K562 (cell line): ENCODE data around the gene PAFAH1B2. TPM values are rescaled to one million over a fixed set of nuclear protein-coding genes. Genes with fewer than 3 reads are reported as not detected.
"Not testable (repeated sequence)": the region's sequence is repeated elsewhere in the genome, so short reads cannot be mapped to it uniquely, and the experiment has no call there.

Experiments
- ATAC-seq: fragments of 200-7000 bp; cut with Tn5 transposase; 3 replicates; pipeline ENCODE4 v1.9.1; 2020; ENCODE audit warnings: moderate library complexity
- BruUV-seq: library from RNA; stranded (reverse); fragments of 400-500 nt; replicated peaks from 2 replicates; lab custom pipeline; 2021; lab: Mats Ljungman, UMichigan
- CTCF ChIA-PET: fragments of 300-600 bp; formaldehyde crosslinking; extraction: SDS; loops from one replicate; lab custom pipeline; 2021; ENCODE audit warnings: low intra/inter-chr PET ratio; lab: Yijun Ruan, JAX
- POLR2A ChIA-PET: fragments of 300-600, 350-650 bp; sonication (Branson Sonifier 250); formaldehyde crosslinking; extraction: SDS; loops from one replicate; lab custom pipeline; 2021; ENCODE audit warnings: antibody characterized with exemption, inconsistent platforms; lab: Yijun Ruan, JAX
- DNase-seq, 4 experiments: peaks; one replicate each; pipeline versions ENCODE4 v3.0.0 to v3.0.0-alpha.2; 2011 to 2018; ENCODE audit warnings: low spot score in 3 of 4, mixed read lengths in 3 of 4; ENCODE audit errors: extremely low read depth in 1 of 4
- FAIRE-seq: peaks from 2 replicates; lab custom pipeline; 2011; peaks lifted over from hg19 to GRCh38; lab: Jason Lieb, UNC
- H2AFZ ChIP-seq: 2 replicates; pipeline ENCODE4 v1.6.0; 2011; ENCODE audit warnings: low read depth, low read length, control low read depth, inconsistent platforms
- H3K27ac ChIP-seq: fragments of 200-600 bp; 3 replicates; pipeline ENCODE4 v1.8.0; 2011; ENCODE audit warnings: low read depth, mild to moderate bottlenecking, control low read depth, inconsistent platforms, low read length, moderate library complexity, mixed read lengths; ENCODE audit errors: extremely low read depth
- H3K27me3 ChIP-seq, 2 experiments: fragments of 300-600 bp in 1 of 2; 2 replicates in 1 of 2; 3 replicates in 1 of 2; pipeline versions ENCODE4 v1.6.0 to v1.8.0; 2011; ENCODE audit warnings: inconsistent platforms in 2 of 2, low read length in 2 of 2, mild to moderate bottlenecking in 1 of 2, mixed read lengths in 1 of 2, moderate library complexity in 1 of 2; ENCODE audit not compliant: control insufficient read depth in 2 of 2, insufficient read depth in 2 of 2
- H3K36me3 ChIP-seq: fragments of 300-600 bp; 3 replicates; pipeline ENCODE4 v1.8.0; 2011; ENCODE audit warnings: mild to moderate bottlenecking, low read length, inconsistent platforms; ENCODE audit not compliant: control insufficient read depth, insufficient read depth
- H3K4me1 ChIP-seq, 2 experiments: fragments of 200-600 bp in 1 of 2; replicated peaks in 1 of 2; 2 replicates in 1 of 2; 3 replicates in 1 of 2; pipeline versions ENCODE4 v1.5.1 to v1.8.0; 2011; ENCODE audit warnings: inconsistent platforms in 2 of 2, low read length in 2 of 2, mild to moderate bottlenecking in 1 of 2, mixed read lengths in 1 of 2, moderate library complexity in 1 of 2; ENCODE audit not compliant: control insufficient read depth in 2 of 2, insufficient read depth in 2 of 2
- H3K4me2 ChIP-seq: 2 replicates; pipeline ENCODE4 v1.6.1; 2011; ENCODE audit warnings: low read length, control low read depth, inconsistent platforms, mixed read lengths; ENCODE audit not compliant: insufficient read depth
- H3K4me3 ChIP-seq: fragments of 200-600 bp; sonication (generic), shearing (Covaris generic); 2 replicates; pipeline ENCODE4 v1.5.1; 2016; ENCODE audit warnings: control low read depth, inconsistent platforms
- H3K79me2 ChIP-seq: fragments of 200-600 bp; 3 replicates; pipeline ENCODE4 v1.8.0; 2011; ENCODE audit warnings: low read length, inconsistent platforms; ENCODE audit not compliant: control insufficient read depth, insufficient read depth
- H3K9ac ChIP-seq, 2 experiments: 2 replicates each; pipeline versions ENCODE4 v1.6.0 to v1.6.1; 2011; ENCODE audit warnings: low read depth in 2 of 2, low read length in 2 of 2, control low read depth in 1 of 2, inconsistent platforms in 1 of 2, mild to moderate bottlenecking in 1 of 2, mixed read lengths in 1 of 2; ENCODE audit not compliant: insufficient read depth in 1 of 2
- H3K9me1 ChIP-seq: one replicate; pipeline ENCODE4 v1.6.0; 2011; ENCODE audit warnings: inconsistent platforms, mild to moderate bottlenecking, low read length, moderate library complexity; ENCODE audit not compliant: control insufficient read depth, insufficient read depth
- H3K9me3 ChIP-seq: replicated peaks from 2 replicates; pipeline ENCODE4 v1.5.1; 2011; ENCODE audit warnings: low read depth, low read length, inconsistent platforms; ENCODE audit not compliant: control insufficient read depth, insufficient read depth
- H4K20me1 ChIP-seq: replicated peaks from 2 replicates; pipeline ENCODE4 v1.6.1; 2011; ENCODE audit warnings: low read length, inconsistent platforms, mixed read lengths; ENCODE audit not compliant: control insufficient read depth, insufficient read depth
- ATF7 ChIP-seq: fragments of 450-650 bp; IDR thresholded peaks from 2 replicates; pipeline ENCODE4 v1.7.1; 2014; ENCODE audit warnings: mild to moderate bottlenecking, moderate library complexity
- CBFA2T2 ChIP-seq: fragments of 450-650 bp; conservative IDR thresholded peaks from 2 replicates; pipeline ENCODE4 v1.6.1; 2017; ENCODE audit warnings: mild to moderate bottlenecking
- GABPA ChIP-seq: fragments of 200-800 bp; sonication (Bioruptor generic); conservative IDR thresholded peaks from 2 replicates; pipeline ENCODE4 v1.6.1; 2016; ENCODE audit warnings: low read depth, missing genetic modification characterization, missing compliant biosample characterization
- GTF2F1 ChIP-seq: IDR thresholded peaks from 2 replicates; pipeline ENCODE4 v1.6.1; 2011; ENCODE audit warnings: low read depth, low read length, improper control_type of control experiment
- NFE2 ChIP-seq: IDR thresholded peaks from 2 replicates; pipeline ENCODE4 v1.6.1; 2014; ENCODE audit warnings: antibody characterized with exemption, low read depth
- NFXL1 ChIP-seq: fragments of 450-650 bp; formaldehyde crosslinking; IDR thresholded peaks from 2 replicates; pipeline ENCODE4 v1.4.0; 2021; ENCODE audit warnings: mild to moderate bottlenecking
- RBM15 ChIP-seq: fragments of 200-400 bp; formaldehyde crosslinking; IDR thresholded peaks from 2 replicates; pipeline ENCODE4 v1.6.1; 2018; ENCODE audit warnings: mild to moderate bottlenecking, low read length, moderate library complexity; ENCODE audit not compliant: insufficient read depth
- RBM25 ChIP-seq: fragments of 200-400 bp; formaldehyde crosslinking; IDR thresholded peaks from 2 replicates; pipeline ENCODE4 v1.6.1; 2018; ENCODE audit warnings: low read length, low read depth, moderate library complexity; ENCODE audit not compliant: severe bottlenecking
- TARDBP ChIP-seq: fragments of 450-650 bp; IDR thresholded peaks from 2 replicates; pipeline ENCODE4 v1.6.1; 2016
- TGIF2 ChIP-seq: sonication (generic); formaldehyde crosslinking; IDR thresholded peaks from 2 replicates; pipeline ENCODE4 v1.8.1; 2022; ENCODE audit warnings: mild to moderate bottlenecking, missing genetic modification reagents, moderate library complexity
- ZBTB26 ChIP-seq: fragments of 450-650 bp; formaldehyde crosslinking; IDR thresholded peaks from 2 replicates; pipeline ENCODE4 v1.4.0; 2022; ENCODE audit warnings: missing genetic modification characterization
- ZNF134 ChIP-seq: fragments of 250-450 bp; sonication (Bioruptor Pico); conservative IDR thresholded peaks from 2 replicates; pipeline ENCODE4 v1.4.0; 2020
- ZNF24 ChIP-seq: fragments of 450-650 bp; IDR thresholded peaks from 2 replicates; pipeline ENCODE4 v1.6.1; 2016
- ZNF707 ChIP-seq: fragments of 250-450 bp; sonication (Bioruptor Pico); conservative IDR thresholded peaks from 2 replicates; pipeline ENCODE4 v1.8.0; 2022; ENCODE audit warnings: inconsistent platforms, mild to moderate bottlenecking, moderate library complexity
- WGBS: fragments of 100-300 bp; shearing (Covaris generic); methylation state at CpG from one replicate; pipeline ENCODE4 v1.1.6; 2016; ENCODE audit warnings: low coverage, mixed read lengths; ENCODE audit not compliant: insufficient coverage; ENCODE audit errors: missing lambda C conversion rate; 5-methylcytosine and 5-hydroxymethylcytosine counted together
- in situ Hi-C: fragments of 300-500 bp; cut with MboI; formaldehyde crosslinking; loops from 4 replicates; pipeline ENCODE4 v1.15.0; 2018; ENCODE audit warnings: inconsistent platforms, mixed read lengths
- intact Hi-C: fragments of 100-400 bp; cut with micrococcal nuclease; formaldehyde crosslinking; loops from 2 replicates; pipeline ENCODE4 v1.14.2; 2022
- polyA plus RNA-seq, 8 experiments: library from polyadenylated mRNA; depleted of rRNA in 4 of 8; stranded (reverse) in 5 of 8; unstranded in 3 of 8; fragments of >200 nt; fragmentation: Nextera tagmentation in 2 of 8; fragmentation: Illumina TruSeq in 1 of 8; extraction: Ambion mirVana in 2 of 8; extraction: Trizol in 1 of 8; gene quantifications; 2 replicates each; pipeline versions ENCODE4 v1.2.1 to v1.2.3, GENCODE V29; 2011 to 2014; ENCODE audit warnings: inconsistent platforms in 1 of 8, missing spikeins in 1 of 8
- total RNA-seq, 7 experiments: library from RNA; depleted of rRNA in 6 of 7; stranded (reverse); fragments of >200 nt in 6 of 7; fragmentation: Illumina TruSeq in 2 of 7; extraction: Trizol in 2 of 7; gene quantifications; 2 replicates each; pipeline versions ENCODE4 v1.2.1 to v1.2.3, GENCODE V29; 2011 to 2021; ENCODE audit warnings: low replicate concordance in 1 of 7
- TF ChIP-seq, protein P1 (sequence below): fragments of 450-650 bp; IDR thresholded peaks from 2 replicates; pipeline ENCODE4 v1.6.1; 2016; ENCODE audit warnings: missing biosample characterization, missing genetic modification characterization
- TF ChIP-seq, protein P2 (sequence below): fragments of 450-650 bp; IDR thresholded peaks from 2 replicates; pipeline ENCODE4 v1.6.1; 2017; ENCODE audit warnings: mild to moderate bottlenecking, moderate library complexity

The PAFAH1B2 gene
- total and polyA plus RNA-seq, 9 of the 15 experiments (the other 6 are each of a cell fraction or from before 2014, with no cell fraction given), result 27.8 to 94.7 (median 64.9) TPM

GRCh38 chr11:117134431-117134830 lies 9.7 kb upstream of the PAFAH1B2 start:
- BruUV-seq, result no TSS peak
- no peaks in the 10 kb centered on the region for H3K36me3 ChIP-seq
- 22% methylated on average over 3 of the region's 3 CpGs for WGBS
- no peaks in the 10 kb centered on the region for H3K9me3 ChIP-seq
- CTCF ChIA-PET, result no interaction called here
- peaks cover 2 to 8% of the 10 kb centered on the region in 2 experiments; a peak in 2 of 5 replicates for H3K4me1 ChIP-seq
- H4K20me1 ChIP-seq, result no peaks in the 10 kb centered on the region
- H3K9me1 ChIP-seq, result no peaks in the 10 kb centered on the region
- peaks cover 0 to 2% of the 10 kb centered on the region in 2 experiments; a peak in 1 of 5 replicates for H3K27me3 ChIP-seq
- TF ChIP-seq CBFA2T2, result no peak
- no peak for TF ChIP-seq ZNF707 (CRISPR knock-in tag)
- TF ChIP-seq, protein P1, sequence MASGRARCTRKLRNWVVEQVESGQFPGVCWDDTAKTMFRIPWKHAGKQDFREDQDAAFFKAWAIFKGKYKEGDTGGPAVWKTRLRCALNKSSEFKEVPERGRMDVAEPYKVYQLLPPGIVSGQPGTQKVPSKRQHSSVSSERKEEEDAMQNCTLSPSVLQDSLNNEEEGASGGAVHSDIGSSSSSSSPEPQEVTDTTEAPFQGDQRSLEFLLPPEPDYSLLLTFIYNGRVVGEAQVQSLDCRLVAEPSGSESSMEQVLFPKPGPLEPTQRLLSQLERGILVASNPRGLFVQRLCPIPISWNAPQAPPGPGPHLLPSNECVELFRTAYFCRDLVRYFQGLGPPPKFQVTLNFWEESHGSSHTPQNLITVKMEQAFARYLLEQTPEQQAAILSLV (tag), result no peak
- TF ChIP-seq GABPA (tag), result no peak
- no peak for TF ChIP-seq ZNF134 (CRISPR knock-in tag)
- TF ChIP-seq GTF2F1, result no peak
- TF ChIP-seq TGIF2, result no peak
- TF ChIP-seq RBM25, result no peak
- TF ChIP-seq NFXL1 (CRISPR knock-in tag), result no peak
- TF ChIP-seq TARDBP, result no peak
- no peak for TF ChIP-seq ATF7
- TF ChIP-seq, protein P2, sequence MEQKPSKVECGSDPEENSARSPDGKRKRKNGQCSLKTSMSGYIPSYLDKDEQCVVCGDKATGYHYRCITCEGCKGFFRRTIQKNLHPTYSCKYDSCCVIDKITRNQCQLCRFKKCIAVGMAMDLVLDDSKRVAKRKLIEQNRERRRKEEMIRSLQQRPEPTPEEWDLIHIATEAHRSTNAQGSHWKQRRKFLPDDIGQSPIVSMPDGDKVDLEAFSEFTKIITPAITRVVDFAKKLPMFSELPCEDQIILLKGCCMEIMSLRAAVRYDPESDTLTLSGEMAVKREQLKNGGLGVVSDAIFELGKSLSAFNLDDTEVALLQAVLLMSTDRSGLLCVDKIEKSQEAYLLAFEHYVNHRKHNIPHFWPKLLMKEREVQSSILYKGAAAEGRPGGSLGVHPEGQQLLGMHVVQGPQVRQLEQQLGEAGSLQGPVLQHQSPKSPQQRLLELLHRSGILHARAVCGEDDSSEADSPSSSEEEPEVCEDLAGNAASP, result no peak
- TF ChIP-seq ZNF24, result no peak
- TF ChIP-seq ZBTB26 (CRISPR knock-in tag), result no peak
- TF ChIP-seq NFE2, result no peak
- TF ChIP-seq RBM15, result no peak
- TF ChIP-seq, all 486 proteins: peak for 0
- Histone ChIP-seq H3K4me3 (no peak overlapping the region), H2AFZ (no peak overlapping the region), H3K9ac (no peak overlapping the region), H3K4me2 (no peak overlapping the region), H3K27ac (no peak overlapping the region), H3K79me2 (no peaks in the 10 kb centered on the region)
- in situ Hi-C loops (no loop called here), intact Hi-C loops (no loop called here)
- no peak for FAIRE-seq
- no peak for DNase-seq
- no peak for ATAC-seq
- POLR2A ChIA-PET, result no interaction called here

GRCh38 chr11:117134979-117135378 lies 9.1 kb upstream of the PAFAH1B2 start:
- H3K79me2 ChIP-seq, H3K4me2 ChIP-seq, H3K27me3 ChIP-seq, BruUV-seq, H3K9me3 ChIP-seq, H3K9me1 ChIP-seq, DNase-seq, H2AFZ ChIP-seq, H3K4me3 ChIP-seq, H3K27ac ChIP-seq, H4K20me1 ChIP-seq, H3K9ac ChIP-seq, intact Hi-C loops, CTCF ChIA-PET, POLR2A ChIA-PET, H3K36me3 ChIP-seq, ATAC-seq, H3K4me1 ChIP-seq: not testable (repeated sequence)
- peak; percentile 79 for FAIRE-seq
- in situ Hi-C loops, result loop anchor here (5.0 kb wide), 1 partner anchor 72 kb away; no protein-coding TSS in a partner anchor
- 25% methylated on average over 1 of the region's 4 CpGs for WGBS
